ENCODE measurements around the gene NDUFA13. TPM values are rescaled to one million over a fixed set of nuclear protein-coding genes. Genes with fewer than 3 reads are reported as not detected.

Gene NDUFA13
- polyA plus RNA-seq, 1 donor from 2014 or later: 266 TPM

- TF ChIP-seq REST (IDR thresholded peaks at IDR 0.05; ENCODE audit: borderline replicate concordance) (no peak), POLR2AphosphoS5 (IDR thresholded peaks at IDR 0.05) (no peak), CTCF (IDR thresholded peaks at IDR 0.05; ENCODE audit: poor library complexity, severe bottlenecking) (no peak), RAD21 (conservative IDR thresholded peaks at IDR 0.05) (no peak), MXI1 (conservative IDR thresholded peaks at IDR 0.05; ENCODE audit: poor library complexity, severe bottlenecking) (no peak), EZH2 (IDR thresholded peaks at IDR 0.05; ENCODE audit: borderline replicate concordance, insufficient read depth, low read length, poor library complexity, severe bottlenecking) (no peak), EP300 (conservative IDR thresholded peaks at IDR 0.05; ENCODE audit: poor library complexity, severe bottlenecking) (no peak), TAF1 (IDR thresholded peaks at IDR 0.05; ENCODE audit: low read depth) (no peak), SMC3 (conservative IDR thresholded peaks at IDR 0.05; ENCODE audit: poor library complexity) (no peak)
- no peaks in the 10 kb centered on the region for H3K9me3 ChIP-seq (ENCODE audit: low read length)
- no peaks in the 10 kb centered on the region for H3F3A ChIP-seq (ENCODE audit: insufficient read depth, low read length, poor library complexity, severe bottlenecking)
- no peak overlapping the region for H3K4me2 ChIP-seq (ENCODE audit: low read length)
- H2AFZ ChIP-seq (ENCODE audit: low read depth, low read length): no peak overlapping the region
- no peaks in the 10 kb centered on the region for H4K20me1 ChIP-seq (ENCODE audit: insufficient read depth)
- H3K36me3 ChIP-seq (ENCODE audit: insufficient read depth, low read length): no peaks in the 10 kb centered on the region
- no peaks in the 10 kb centered on the region for H3K79me2 ChIP-seq (replicated peaks; ENCODE audit: insufficient read depth, low read length)
- no peak overlapping the region for H3K4me3 ChIP-seq (ENCODE audit: low read length)
- no peaks in the 10 kb centered on the region for H3K27me3 ChIP-seq (ENCODE audit: insufficient read depth, low read depth, low read length)
- no peak overlapping the region for H3K9ac ChIP-seq (ENCODE audit: low read length)
- H3K9me2 ChIP-seq (ENCODE audit: insufficient read depth, low read length): no peaks in the 10 kb centered on the region
- no peak overlapping the region for H3K27ac ChIP-seq (ENCODE audit: low read length)
These were observed 43.9 kb downstream of the NDUFA13 start for GRCh38 chr19:19559931-19560330.

- Histone ChIP-seq H3K36me3 (ENCODE audit: insufficient read depth, low read length) (no peaks in the 10 kb centered on the region), H3K9me3 (ENCODE audit: low read length) (no peaks in the 10 kb centered on the region)
These were observed 46.1 kb downstream of the NDUFA13 start for GRCh38 chr19:19561946-19562664.

More at GRCh38 chr19:19561946-19562664, 46.1 kb downstream of the NDUFA13 start:
- Histone ChIP-seq H4K20me1 (ENCODE audit: insufficient read depth) (no peaks in the 10 kb centered on the region), H3K4me2 (ENCODE audit: low read length) (no peak overlapping the region), H3K9ac (ENCODE audit: low read length) (no peak overlapping the region), H3K79me2 (replicated peaks; ENCODE audit: insufficient read depth, low read length) (no peaks in the 10 kb centered on the region), H3K27me3 (ENCODE audit: insufficient read depth, low read depth, low read length) (no peaks in the 10 kb centered on the region), H3K4me3 (ENCODE audit: low read length) (no peak overlapping the region), H2AFZ (ENCODE audit: low read depth, low read length) (no peak overlapping the region), H3K27ac (ENCODE audit: low read length) (no peak overlapping the region), H3F3A (ENCODE audit: insufficient read depth, low read length, poor library complexity, severe bottlenecking) (no peaks in the 10 kb centered on the region), H3K9me2 (ENCODE audit: insufficient read depth, low read length) (no peaks in the 10 kb centered on the region)
- TF ChIP-seq SMC3 (conservative IDR thresholded peaks at IDR 0.05; ENCODE audit: poor library complexity): no peak
- no peak for TF ChIP-seq TAF1 (IDR thresholded peaks at IDR 0.05; ENCODE audit: low read depth)
- TF ChIP-seq EZH2 (IDR thresholded peaks at IDR 0.05; ENCODE audit: borderline replicate concordance, insufficient read depth, low read length, poor library complexity, severe bottlenecking): no peak
- TF ChIP-seq CTCF (IDR thresholded peaks at IDR 0.05; ENCODE audit: poor library complexity, severe bottlenecking): no peak
- TF ChIP-seq POLR2AphosphoS5 (IDR thresholded peaks at IDR 0.05): no peak
- no peak for TF ChIP-seq REST (IDR thresholded peaks at IDR 0.05; ENCODE audit: borderline replicate concordance)
- no peak for TF ChIP-seq MXI1 (conservative IDR thresholded peaks at IDR 0.05; ENCODE audit: poor library complexity, severe bottlenecking)
- TF ChIP-seq EP300 (conservative IDR thresholded peaks at IDR 0.05; ENCODE audit: poor library complexity, severe bottlenecking): no peak
- TF ChIP-seq RAD21 (conservative IDR thresholded peaks at IDR 0.05): no peak
